AG08395 (cell line): ENCODE results near the gene VSIG1.
A peak's percentile ranks its signal among the peaks of the same experiment; 100 is the strongest.

Source experiments
- DNase-seq: peaks from one replicate; pipeline ENCODE4 v3.0.0; 2012; ENCODE audit warnings: mixed read lengths, low spot score

VSIG1 gene

GRCh38 chrX:108044554-108045256 is at the start of gene VSIG1:
Gene VSIG1 (plus strand): TSS chrX:108045065. CDS start chrX:108045131, 66 bp downstream.
- DNase-seq: no peak

GRCh38 chrX:107996124-107996523 is 48.7 kb upstream of the VSIG1 start:
- no peak for DNase-seq

- no peak for DNase-seq
Observed at GRCh38 chrX:108000751-108001150, 44.1 kb upstream of the VSIG1 start.

- DNase-seq: peak; percentile 18
Observed at GRCh38 chrX:108001218-108001814, 43.5 kb upstream of the VSIG1 start.

GRCh38 chrX:108018656-108019381 is 26.0 kb upstream of the VSIG1 start:
- DNase-seq: no peak

- no peak for DNase-seq
Observed at GRCh38 chrX:108019382-108019875, 25.4 kb upstream of the VSIG1 start.

GRCh38 chrX:108020631-108021030 is 24.2 kb upstream of the VSIG1 start:
- peak; percentile 24 for DNase-seq

GRCh38 chrX:108022491-108023089 is 22.3 kb upstream of the VSIG1 start:
- no peak for DNase-seq

GRCh38 chrX:108025376-108025775 is 19.5 kb upstream of the VSIG1 start:
- no peak for DNase-seq

- DNase-seq: no peak
Observed at GRCh38 chrX:108025954-108026600, 18.8 kb upstream of the VSIG1 start.

GRCh38 chrX:108028854-108029253 is 16.0 kb upstream of the VSIG1 start:
- DNase-seq: no peak

- DNase-seq: no peak
Observed at GRCh38 chrX:108029928-108030711, 14.7 kb upstream of the VSIG1 start.

GRCh38 chrX:108032944-108033343 is 11.9 kb upstream of the VSIG1 start:
- DNase-seq: no peak

- no peak for DNase-seq
Observed at GRCh38 chrX:108033890-108034289, 11.0 kb upstream of the VSIG1 start.

GRCh38 chrX:108034725-108035124 is 10.1 kb upstream of the VSIG1 start:
- no peak for DNase-seq

GRCh38 chrX:108036298-108036973 is 8.4 kb upstream of the VSIG1 start:
- no peak for DNase-seq

- no peak for DNase-seq
Observed at GRCh38 chrX:108049649-108050048, 4.8 kb downstream of the VSIG1 start.

- DNase-seq: no peak
Observed at GRCh38 chrX:108053218-108053617, 8.4 kb downstream of the VSIG1 start.

- DNase-seq: no peak
Observed at GRCh38 chrX:108055546-108055945, 10.7 kb downstream of the VSIG1 start.

- no peak for DNase-seq
Observed at GRCh38 chrX:108059801-108060200, 14.9 kb downstream of the VSIG1 start.

- no peak for DNase-seq
Observed at GRCh38 chrX:108064001-108064400, 19.1 kb downstream of the VSIG1 start.
